GM19025 (cell line): Measurements from ENCODE around the gene RAP2B.
"Not testable (repeated sequence)": the region's sequence is repeated elsewhere in the genome, so short reads cannot be mapped to it uniquely, and the experiment has no call there.

Source experiments
- ATAC-seq: cut with Tn5 transposase; IDR thresholded peaks from one replicate; pipeline ENCODE4 v1.9.1; 2021; ENCODE audit warnings: mild to moderate bottlenecking, low read depth, moderate library complexity; ENCODE audit not compliant: unreplicated experiment

RAP2B gene

DNA sequence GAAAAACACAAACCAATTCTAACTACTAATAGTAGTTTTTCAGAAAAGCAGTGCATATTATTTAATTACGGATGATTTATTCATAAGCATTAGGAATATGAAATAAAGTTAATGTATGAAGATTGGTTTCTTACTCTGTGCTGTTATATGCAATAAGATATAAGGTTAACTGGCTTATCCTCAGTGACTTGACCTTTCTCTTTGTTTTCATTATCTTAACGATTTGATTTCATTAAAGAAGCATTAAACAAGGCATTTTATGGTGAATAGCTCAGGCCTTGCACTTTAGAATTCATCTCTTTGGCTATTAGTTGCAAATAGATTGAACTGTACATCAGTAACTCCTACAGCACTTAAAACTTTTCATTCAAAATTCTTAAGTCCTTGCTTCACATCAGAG, 28.9 kb downstream of the RAP2B start:
- ATAC-seq, result no peak

DNA sequence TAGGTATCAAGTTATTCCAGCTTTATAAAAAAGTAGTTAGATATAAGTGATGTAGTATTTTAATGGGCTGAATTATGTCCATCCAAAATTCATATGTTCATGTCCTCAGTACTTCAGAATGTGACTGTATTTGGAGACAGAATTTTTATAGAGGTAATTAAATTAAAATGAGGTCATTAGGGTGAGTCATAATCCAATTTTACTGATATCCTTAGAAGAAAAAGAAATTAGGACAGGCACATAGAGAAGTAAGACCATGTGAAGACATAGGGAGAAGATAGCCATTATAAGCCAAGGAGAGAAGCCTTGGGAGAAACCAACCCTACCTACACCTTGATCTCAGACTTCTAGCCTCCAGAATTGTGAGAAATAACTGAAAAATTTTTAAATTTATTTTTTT, 30.3 kb downstream of the RAP2B start:
- ATAC-seq, result no peak

GRCh38 chr3:153193786-153194476, 31.9 kb downstream of the RAP2B start:
- ATAC-seq, result not testable (repeated sequence)

GRCh38 chr3:153195349-153195879, 33.4 kb downstream of the RAP2B start:
- no peak for ATAC-seq

- ATAC-seq, result no peak
Measured at GRCh38 chr3:153209596-153209995, 47.6 kb downstream of the RAP2B start.

DNA sequence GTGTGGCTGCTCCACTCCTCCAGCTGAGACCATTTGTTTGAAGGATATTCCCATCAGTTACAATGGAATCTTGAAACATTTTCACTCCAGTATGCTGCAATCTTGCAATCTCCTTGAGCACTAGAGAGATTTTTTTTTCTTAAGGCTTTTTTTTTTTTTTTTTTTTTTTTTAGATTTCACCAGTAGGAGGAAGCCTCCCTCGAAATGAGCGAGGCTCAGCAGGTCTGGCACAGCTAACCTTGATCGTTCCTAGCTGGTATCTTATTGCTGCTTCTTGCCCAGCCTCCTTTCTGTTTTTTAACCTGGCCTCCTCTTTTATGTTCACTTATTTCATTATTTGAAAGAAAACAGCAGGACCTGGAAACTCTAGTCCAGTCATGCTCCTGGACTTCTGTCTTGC, 48.1 kb downstream of the RAP2B start:
- ATAC-seq, result no peak

GRCh38 chr3:153210660-153211059, 48.6 kb downstream of the RAP2B start:
- ATAC-seq, result no peak

- no peak for ATAC-seq
Measured at GRCh38 chr3:153215497-153215896, 53.5 kb downstream of the RAP2B start.

DNA sequence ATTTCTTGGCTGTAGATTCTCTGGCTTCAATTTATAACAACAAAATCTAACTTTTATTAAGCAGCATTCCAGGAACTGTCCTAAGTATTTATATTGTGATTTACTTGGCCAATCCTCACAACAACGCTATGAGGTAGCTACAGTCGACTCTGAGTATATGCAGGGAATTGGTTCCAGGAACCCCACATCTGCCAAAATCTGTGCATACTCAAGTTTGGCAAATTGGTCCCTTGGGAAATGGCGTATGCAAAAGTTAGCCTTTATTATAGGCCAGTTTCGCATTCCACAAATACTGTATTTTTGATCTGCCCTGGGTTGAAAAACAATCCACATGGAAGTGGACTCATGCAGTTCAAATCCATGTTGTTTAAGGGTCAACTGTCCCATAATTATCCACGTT, 53.9 kb downstream of the RAP2B start:
- ATAC-seq, result no peak

DNA sequence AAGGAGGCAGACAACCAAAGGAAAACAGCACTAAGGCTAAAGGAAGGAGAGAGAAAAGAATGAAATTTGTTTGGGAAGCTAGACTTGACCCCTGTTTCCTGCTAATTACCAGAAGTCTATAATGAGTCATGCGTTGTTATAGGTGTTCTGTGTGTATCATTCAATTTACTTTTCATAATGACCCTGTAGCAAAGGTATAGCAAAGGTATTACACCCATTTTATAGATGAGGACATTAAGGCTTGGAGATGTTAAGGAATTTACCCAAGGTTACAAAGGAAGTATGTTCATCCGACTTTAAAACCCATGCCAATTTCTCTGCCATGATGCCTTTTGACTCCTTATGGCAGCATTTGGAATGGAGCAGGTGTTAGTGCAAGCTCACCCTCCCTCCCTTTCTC, 54.9 kb downstream of the RAP2B start:
- ATAC-seq, result no peak

GRCh38 chr3:153219146-153219545, 57.1 kb downstream of the RAP2B start:
- ATAC-seq, result no peak
